T-helper 2 cell (primary cell): ENCODE measurements around the gene PRKAG2.
"Not testable (repeated sequence)": the region's sequence is repeated elsewhere in the genome, so short reads cannot be mapped to it uniquely, and the experiment has no call there.

ENCODE experiments used
- DNase-seq, 5 experiments: peaks; one replicate each; pipeline versions ENCODE4 v3.0.0 to v3.0.0-alpha.2; 2012 to 2022

PRKAG2 gene

DNA sequence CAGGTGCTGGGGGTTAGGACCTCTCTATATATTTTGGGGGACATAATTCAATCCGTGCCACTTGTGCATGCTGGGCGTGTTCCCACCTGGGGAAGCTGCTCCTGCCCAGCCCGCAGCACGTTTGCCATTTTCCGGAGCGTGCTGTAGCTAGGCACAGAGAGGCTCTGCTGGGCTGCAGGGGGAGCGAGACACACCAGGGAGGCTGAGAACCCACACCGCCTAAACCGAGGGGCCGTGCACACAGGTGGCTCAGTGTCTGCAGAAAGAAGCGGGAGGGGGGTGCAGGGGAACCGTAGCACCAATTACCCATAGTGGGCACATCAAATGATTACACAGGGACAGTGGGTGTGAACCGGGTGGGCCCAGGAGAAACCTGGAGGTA is 27.0 kb downstream of the PRKAG2 start:
- DNase-seq = no peak

GRCh38 chr7:151849008-151849878 is 27.7 kb downstream of the PRKAG2 start:
- no peak for DNase-seq

DNA sequence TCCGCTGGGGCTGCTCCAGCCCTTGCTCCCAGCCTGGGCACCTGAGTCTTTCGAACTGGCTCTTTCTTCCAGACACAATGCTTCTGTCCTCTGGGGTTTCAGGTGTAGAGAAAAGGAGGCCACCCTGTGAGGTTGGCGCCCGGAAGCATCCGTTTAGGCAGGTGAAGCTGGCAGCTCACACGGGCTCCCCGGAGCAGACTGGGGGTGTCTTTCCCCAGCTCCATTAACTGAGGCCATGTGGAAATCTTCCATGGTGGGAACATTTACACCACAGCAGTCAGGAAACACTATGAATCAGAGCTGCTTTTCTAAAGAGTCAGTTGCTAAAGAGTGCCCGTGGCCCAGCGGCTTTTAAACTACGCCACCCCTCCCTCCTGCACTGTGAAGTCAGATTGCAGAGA is 29.2 kb downstream of the PRKAG2 start:
- no peak for DNase-seq

- DNase-seq = no peak
These were observed 29.8 kb downstream of the PRKAG2 start for GRCh38 chr7:151847136-151847535.

DNA sequence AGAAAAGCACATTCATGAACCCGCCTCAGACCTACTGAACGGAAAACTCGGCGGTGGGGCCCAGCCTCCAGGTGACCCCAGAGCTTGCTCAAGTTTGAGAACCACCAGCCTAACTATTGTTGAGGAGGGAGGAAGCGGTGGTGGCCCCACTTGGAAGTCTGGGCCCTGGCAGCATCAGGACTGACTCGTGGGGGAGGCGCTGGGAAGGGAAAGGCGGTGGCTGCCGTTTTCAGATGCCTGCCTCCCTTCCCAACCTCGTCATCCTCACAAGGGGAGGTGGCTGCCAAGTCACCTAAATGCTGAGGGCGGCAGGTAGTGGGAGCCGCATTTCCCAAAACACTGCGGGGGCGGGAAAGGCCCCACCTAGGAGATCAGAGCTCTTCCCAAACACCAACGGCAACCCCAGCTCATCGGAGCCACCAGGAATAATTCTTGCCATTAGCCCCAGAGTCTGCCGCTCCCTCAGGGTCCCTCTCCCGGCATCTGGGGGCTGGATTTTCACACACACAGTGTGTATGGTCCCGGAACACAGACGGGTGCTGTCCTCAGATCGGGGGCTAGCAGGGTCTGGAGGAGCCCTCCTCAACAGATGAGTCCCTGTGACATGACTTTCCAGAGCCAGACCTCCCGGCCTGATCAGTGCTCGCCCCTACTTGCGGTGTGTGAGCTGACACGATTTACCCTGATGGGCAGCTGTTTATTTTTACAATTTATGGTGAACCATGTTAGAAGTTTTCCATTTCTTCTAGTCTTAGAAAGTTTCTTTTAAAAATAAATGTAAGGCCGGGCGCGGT is 31.3 kb downstream of the PRKAG2 start:
- DNase-seq = no peak

- no peak for DNase-seq
These were observed 32.1 kb downstream of the PRKAG2 start for GRCh38 chr7:151844825-151845200.

- no peak for DNase-seq
These were observed 32.7 kb downstream of the PRKAG2 start for GRCh38 chr7:151844071-151844824.

- DNase-seq = no peak
These were observed 33.7 kb downstream of the PRKAG2 start for GRCh38 chr7:151843181-151843580.

DNA sequence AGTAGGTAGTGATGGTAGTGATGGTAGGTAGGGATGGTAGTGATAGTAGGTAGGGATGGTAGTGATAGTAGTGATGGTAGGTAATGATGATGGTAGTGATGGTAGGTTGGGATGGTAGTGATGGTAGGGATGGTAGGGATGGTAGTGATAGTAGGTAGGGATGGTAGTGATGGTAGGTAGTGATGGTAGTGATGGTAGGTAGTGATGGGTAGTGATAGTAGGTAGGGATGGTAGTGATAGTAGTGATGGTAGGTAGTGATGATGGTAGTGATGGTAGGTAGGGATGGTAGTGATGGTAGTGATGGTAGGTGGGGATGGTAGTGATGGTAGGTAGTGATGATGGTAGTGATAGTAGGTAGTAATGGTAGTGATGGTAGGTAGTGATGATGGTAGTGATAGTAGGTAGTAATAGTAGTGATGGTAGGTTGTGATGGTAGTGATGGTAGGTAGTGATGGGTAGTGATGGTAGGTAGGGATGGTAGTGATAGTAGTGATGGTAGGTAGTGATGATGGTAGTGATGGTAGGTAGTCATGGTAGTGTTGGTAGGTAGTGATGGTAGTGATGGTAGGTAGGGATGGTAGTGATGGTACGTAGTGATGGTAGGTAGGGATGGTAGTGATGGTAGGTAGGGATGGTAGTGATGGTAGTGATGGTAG is 35.4 kb downstream of the PRKAG2 start:
- not testable (repeated sequence) for DNase-seq

DNA sequence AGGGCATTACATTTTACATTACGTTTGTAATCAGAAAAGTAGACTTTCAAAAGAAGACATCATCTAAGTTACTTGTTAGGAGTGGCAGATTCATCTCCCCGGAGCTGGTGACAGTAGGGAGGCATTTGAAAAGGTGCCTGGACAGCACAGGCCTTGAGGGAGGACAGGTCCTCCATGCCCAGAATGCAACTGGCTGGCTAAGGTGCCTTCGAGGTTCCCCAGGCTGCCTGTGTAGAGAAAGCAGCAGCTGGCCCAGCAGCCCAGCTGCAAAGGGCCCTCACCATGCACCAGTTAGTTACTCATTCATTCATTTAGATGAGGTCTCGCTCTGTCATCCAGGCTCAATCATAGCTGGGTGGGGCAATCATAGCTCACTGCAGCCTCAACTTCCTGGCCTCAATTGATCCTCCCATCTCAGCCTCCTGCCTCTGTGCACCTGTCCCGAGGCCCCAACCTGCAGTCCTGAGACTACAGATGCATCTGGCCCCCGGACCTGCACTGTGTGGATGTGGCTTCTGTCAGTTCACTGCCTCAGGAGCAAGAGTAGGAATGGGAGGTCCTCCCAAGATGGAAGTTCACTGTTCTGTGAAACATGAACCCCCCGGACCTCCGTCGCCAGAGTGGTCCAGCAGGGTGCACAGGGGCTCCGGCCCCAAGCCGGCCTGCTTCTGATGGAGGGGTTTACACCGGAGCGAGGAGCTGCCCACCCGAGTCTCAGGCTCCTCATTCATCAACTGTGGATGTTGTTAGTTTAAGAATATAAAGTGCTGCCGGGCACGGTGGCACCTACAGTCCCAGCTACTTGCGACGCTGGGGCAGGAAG is 36.6 kb downstream of the PRKAG2 start:
- peak in 1 of 5 experiments; percentile 18 for DNase-seq

- no peak for DNase-seq
These were observed 37.4 kb downstream of the PRKAG2 start for GRCh38 chr7:151839451-151839921.

DNA sequence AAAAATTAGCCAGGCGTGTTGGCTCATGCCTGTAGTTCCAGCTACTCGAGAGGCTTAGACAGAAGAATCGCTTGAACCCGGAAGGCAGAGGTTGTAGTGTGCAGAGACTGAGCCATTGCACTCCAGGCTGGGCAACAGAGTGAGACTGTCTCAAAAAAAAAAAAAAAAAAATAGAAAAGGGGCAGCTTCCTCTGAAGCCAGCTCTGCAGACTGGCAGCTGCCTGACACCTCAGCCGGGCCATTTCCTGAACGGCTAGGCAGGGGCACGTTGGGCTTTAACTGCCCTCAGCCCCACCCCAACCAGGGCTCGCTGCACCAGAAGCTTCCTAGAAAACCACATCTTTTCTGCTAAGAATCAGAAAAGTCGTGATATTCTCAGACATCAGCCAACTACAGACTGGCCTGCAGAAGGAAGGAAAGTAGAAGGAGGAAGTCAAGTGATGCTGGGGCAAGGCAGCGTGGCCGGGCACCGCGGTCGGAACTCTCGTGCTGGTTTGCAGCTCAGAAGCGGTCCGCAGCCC is 38.0 kb downstream of the PRKAG2 start:
- DNase-seq = peak in 2 of 5 experiments; percentile 68 to 88

DNA sequence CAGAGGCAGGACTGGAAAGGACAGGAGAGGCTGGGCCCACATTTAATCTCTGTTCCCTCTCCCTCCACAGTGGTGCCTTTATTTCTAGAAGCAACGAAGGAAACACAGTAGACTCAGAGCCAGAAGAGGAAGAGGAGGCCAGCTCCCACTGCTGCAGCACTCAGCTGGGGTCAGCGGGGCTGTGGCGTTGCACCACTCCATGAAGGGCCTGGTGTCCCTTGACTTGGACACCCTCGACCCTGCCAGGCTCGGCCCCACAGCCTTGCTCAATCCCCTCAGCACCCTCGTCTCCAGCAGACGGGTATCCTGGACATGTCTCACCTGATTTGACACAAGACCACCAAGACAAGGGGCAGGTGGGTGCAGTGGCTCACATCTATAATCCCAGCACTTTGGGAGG is 38.8 kb downstream of the PRKAG2 start:
- DNase-seq = no peak

DNA sequence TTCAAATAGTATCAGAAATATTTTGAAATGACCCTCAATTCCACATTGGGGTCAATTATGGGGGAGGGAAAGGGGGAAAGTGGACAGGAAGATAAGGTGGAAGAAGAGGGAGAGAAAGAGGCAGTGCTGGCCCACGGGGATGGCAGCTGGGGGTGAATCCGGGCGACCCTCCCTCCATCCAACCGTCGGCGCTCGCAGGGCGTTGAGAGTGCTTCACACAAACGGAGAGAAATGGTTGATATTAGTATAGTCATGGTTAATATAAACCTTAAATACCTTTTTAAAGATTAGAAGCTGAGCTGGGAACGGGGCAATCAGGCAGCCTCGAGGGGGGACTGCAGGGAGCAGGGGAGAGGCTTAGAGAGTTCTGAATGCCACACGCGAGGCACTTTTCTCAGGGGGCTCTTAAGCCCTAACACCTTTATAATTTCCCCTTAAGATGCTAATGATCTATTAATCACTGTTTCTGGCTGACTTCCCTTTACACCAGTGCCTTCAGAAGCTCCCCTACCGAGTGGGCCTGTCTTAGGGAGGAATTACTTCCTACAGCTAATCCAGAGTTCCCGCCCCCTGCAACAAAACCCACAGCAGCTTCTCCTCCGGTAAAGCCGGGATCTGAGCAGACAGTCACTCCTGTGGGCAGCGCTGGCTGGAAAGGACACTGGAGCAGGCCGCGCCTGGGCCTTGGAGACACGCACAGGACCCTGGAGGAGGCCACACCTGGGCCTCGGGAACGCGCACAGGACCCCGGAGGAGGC is 39.5 kb downstream of the PRKAG2 start:
- no peak for DNase-seq

- no peak for DNase-seq
These were observed 40.0 kb downstream of the PRKAG2 start for GRCh38 chr7:151836927-151837205.

GRCh38 chr7:151836191-151836926 is 40.6 kb downstream of the PRKAG2 start:
- no peak for DNase-seq

GRCh38 chr7:151835636-151836035 is 41.3 kb downstream of the PRKAG2 start:
- DNase-seq = no peak

- peak in 1 of 5 experiments; percentile 60 for DNase-seq
These were observed 42.5 kb downstream of the PRKAG2 start for GRCh38 chr7:151834271-151835035.

GRCh38 chr7:151833691-151834090 is 43.2 kb downstream of the PRKAG2 start:
- no peak for DNase-seq
